OCI-LY3 (cell line): Measurements from ENCODE around the gene CPSF7.
"Not testable (repeated sequence)": the region's sequence is repeated elsewhere in the genome, so short reads cannot be mapped to it uniquely, and the experiment has no call there.

Experiments
- H2AFZ ChIP-seq: fragments of 200-600, 300-600 bp; shearing (Covaris generic); 2 replicates; pipeline ENCODE4 v1.6.0; 2014; ENCODE audit warnings: antibody characterized with exemption, low read depth, low read length
- H3K27ac ChIP-seq: fragments of 200-600, 300-600 bp; sonication (generic); 2 replicates; pipeline ENCODE4 v1.5.1; 2014; ENCODE audit warnings: mild to moderate bottlenecking, low read length, moderate library complexity, mixed read lengths
- H3K27me3 ChIP-seq: fragments of 200-600, 300-600 bp; sonication (generic); 2 replicates; pipeline ENCODE4 v1.6.1; 2014; ENCODE audit warnings: low read depth, low read length, mixed read lengths
- H3K36me3 ChIP-seq: fragments of 200-600, 300-600 bp; sonication (generic); replicated peaks from 2 replicates; pipeline ENCODE3; 2014; ENCODE audit warnings: low read depth, low read length, mixed read lengths
- H3K4me1 ChIP-seq: fragments of 300-600, 200-600 bp; sonication (generic); 2 replicates; pipeline ENCODE4 v1.6.1; 2014; ENCODE audit warnings: low read length, mixed read lengths
- H3K4me2 ChIP-seq: fragments of 200-600, 300-600 bp; sonication (generic); 2 replicates; pipeline ENCODE4 v1.6.1; 2014; ENCODE audit warnings: low read length, mixed read lengths
- H3K4me3 ChIP-seq: fragments of 300-600, 200-600 bp; sonication (generic); 2 replicates; pipeline ENCODE4 v1.5.1; 2014; ENCODE audit warnings: antibody characterized with exemption, mild to moderate bottlenecking, low read length, moderate library complexity
- H3K79me2 ChIP-seq: fragments of 300-600, 200-600 bp; shearing (Covaris generic); 2 replicates; pipeline ENCODE4 v1.6.1; 2014; ENCODE audit warnings: mild to moderate bottlenecking, low read length, mixed read lengths
- H3K9ac ChIP-seq: fragments of 300-600, 200-600 bp; shearing (Covaris generic); 2 replicates; pipeline ENCODE4 v1.6.0; 2014; ENCODE audit warnings: mild to moderate bottlenecking, low read length, moderate library complexity
- H3K9me3 ChIP-seq: fragments of 200-600, 300-600 bp; shearing (Covaris generic); 2 replicates; pipeline ENCODE4 v1.6.1; 2014; ENCODE audit warnings: low read length, mixed read lengths; ENCODE audit not compliant: insufficient read depth
- H4K20me1 ChIP-seq: fragments of 200-600, 300-600 bp; sonication (generic); 2 replicates; pipeline ENCODE4 v1.6.1; 2016; ENCODE audit warnings: low read length, mixed read lengths; ENCODE audit not compliant: insufficient read depth
- EZH2phosphoT487 ChIP-seq: fragments of 200-600 bp; shearing (Covaris generic); IDR thresholded peaks from 2 replicates; pipeline ENCODE4 v1.6.1; 2018; ENCODE audit warnings: antibody characterized with exemption, mixed run types, low read depth
- TF ChIP-seq, protein P1 (sequence below): fragments of 200-600, 300-600 bp; sonication (generic); IDR thresholded peaks from 2 replicates; pipeline ENCODE4 v1.5.1; 2014; ENCODE audit warnings: antibody characterized with exemption, low read length, low read depth

CPSF7 gene

DNA sequence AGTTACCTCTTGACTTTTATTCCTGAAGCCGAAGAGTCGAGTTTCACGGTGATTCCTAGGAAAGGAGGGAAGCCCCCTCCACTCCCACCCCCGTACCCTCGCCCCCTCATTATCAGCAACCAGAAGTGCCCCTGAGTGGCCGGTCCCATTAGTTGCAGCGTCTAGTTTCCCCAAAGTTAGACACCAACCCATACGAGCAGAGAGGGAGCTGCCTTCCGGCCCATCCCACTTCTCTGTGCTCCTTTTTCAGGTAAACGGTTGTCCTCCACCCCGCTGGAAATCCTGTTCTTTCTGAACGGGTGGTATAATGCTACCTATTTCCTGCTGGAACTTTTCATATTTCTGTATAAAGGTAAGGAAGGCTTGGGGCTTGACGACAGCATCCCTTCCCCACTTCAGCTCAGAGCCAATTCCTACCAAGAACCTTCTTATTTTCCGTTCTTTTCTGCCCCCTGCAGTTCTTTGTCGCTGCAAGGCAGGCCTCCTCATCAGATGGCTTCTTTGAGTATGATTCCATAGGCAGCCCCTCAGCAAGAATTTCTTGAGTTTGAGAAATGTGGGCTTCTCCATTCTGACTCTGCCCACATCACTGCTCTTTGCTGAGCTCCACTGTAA lies 36.7 kb downstream of the CPSF7 start:
- peak overlapping the region; percentile 84 for H3K4me2 ChIP-seq
- peak overlapping the region; percentile 93 for H3K4me3 ChIP-seq
- H4K20me1 ChIP-seq: no peaks in the 10 kb centered on the region
- no peaks in the 10 kb centered on the region; the same call in 1 of the 2 replicates for H3K9me3 ChIP-seq
- H3K4me1 ChIP-seq: peaks cover 11% of the 10 kb centered on the region; the same call in 1 of the 2 replicates
- H3K79me2 ChIP-seq: no peaks in the 10 kb centered on the region
- TF ChIP-seq, protein P1, sequence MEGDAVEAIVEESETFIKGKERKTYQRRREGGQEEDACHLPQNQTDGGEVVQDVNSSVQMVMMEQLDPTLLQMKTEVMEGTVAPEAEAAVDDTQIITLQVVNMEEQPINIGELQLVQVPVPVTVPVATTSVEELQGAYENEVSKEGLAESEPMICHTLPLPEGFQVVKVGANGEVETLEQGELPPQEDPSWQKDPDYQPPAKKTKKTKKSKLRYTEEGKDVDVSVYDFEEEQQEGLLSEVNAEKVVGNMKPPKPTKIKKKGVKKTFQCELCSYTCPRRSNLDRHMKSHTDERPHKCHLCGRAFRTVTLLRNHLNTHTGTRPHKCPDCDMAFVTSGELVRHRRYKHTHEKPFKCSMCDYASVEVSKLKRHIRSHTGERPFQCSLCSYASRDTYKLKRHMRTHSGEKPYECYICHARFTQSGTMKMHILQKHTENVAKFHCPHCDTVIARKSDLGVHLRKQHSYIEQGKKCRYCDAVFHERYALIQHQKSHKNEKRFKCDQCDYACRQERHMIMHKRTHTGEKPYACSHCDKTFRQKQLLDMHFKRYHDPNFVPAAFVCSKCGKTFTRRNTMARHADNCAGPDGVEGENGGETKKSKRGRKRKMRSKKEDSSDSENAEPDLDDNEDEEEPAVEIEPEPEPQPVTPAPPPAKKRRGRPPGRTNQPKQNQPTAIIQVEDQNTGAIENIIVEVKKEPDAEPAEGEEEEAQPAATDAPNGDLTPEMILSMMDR: peak; percentile 47
- no peak for TF ChIP-seq EZH2phosphoT487
- peak overlapping the region; percentile 89 for H3K9ac ChIP-seq
- peak overlapping the region; percentile 58 for H3K27ac ChIP-seq
- H3K27me3 ChIP-seq: no peaks in the 10 kb centered on the region
- peak overlapping the region; percentile 99 for H2AFZ ChIP-seq
- peaks cover 10% of the 10 kb centered on the region for H3K36me3 ChIP-seq

DNA sequence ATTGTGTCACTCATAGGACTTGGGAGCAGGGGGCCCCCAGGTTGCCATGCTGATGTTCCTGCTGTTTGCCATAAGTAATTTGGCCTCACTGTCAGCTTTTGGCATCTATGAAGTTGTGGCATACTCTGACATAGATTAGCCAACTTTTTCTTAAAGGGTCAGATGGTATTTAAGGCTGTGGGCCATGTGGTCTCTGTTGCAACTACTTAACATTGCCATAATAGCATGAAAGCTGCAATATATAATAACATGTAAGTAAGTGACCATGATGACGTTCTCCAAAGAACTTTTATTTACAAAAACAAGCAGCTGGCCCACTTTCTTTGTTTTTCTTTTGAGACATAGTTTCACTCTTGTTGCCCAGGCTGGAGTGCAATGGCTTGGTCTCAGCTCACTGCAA lies 39.6 kb downstream of the CPSF7 start:
- Histone ChIP-seq H3K79me2 (no peaks in the 10 kb centered on the region), H3K4me3 (no peak overlapping the region), H3K4me2 (no peak overlapping the region), H3K27ac (no peak overlapping the region), H3K27me3 (no peaks in the 10 kb centered on the region), H2AFZ (no peak overlapping the region), H3K36me3 (peaks cover 2% of the 10 kb centered on the region), H3K9me3 (no peaks in the 10 kb centered on the region; the same call in 1 of the 2 replicates), H3K9ac (no peak overlapping the region), H4K20me1 (no peaks in the 10 kb centered on the region), H3K4me1 (peaks cover 15% of the 10 kb centered on the region; the same call in 1 of the 2 replicates)
- TF ChIP-seq, protein P1: no peak

DNA sequence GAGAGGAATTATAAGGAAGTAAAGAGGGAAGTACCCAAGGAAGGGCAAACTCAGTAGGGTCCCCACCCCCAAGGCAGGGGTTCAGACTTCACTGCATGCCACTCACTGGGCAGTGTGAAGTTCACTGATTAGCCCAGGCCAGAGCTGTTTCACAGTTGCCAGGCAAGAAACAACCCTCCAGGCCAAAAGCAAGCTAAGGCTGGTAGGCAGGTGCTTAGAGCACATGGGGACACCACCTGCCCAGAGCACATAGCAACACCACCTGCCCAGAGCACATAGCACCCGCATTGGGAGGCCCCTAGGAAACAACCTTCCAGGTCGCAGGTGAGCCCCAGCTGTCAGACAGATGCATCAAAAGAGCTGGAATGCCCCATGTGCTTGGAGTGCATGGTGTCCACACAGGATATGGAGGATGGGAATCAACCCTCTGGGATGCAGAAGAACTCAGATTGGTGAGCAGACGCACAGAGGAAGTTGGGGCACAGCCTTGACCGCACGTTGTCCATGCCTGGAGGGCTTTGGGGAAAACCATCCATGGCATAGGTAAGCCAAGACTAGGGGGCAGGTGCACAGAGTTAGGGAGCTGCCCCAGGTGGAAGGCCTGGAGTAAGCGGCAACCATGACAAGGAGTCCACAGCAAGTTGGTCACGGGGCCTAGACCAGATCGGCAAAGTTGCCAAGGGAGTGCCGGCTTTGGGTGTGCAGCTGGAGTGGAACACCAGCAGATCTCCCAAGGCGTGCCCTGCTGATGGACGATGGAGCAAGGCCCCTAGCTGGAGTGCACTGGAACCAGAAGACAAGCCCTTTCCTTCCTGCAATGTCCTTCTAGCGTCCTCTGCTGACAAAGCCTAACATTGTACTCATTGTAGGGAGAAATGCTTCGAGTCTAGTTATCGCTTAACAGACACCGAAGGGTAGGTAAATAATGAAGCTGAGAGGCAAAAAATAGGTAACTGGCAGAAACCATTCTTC lies 45.2 kb downstream of the CPSF7 start:
- Histone ChIP-seq H3K27ac (no peak overlapping the region), H4K20me1 (no peaks in the 10 kb centered on the region), H2AFZ (no peak overlapping the region), H3K4me2 (no peak overlapping the region), H3K4me3 (no peak overlapping the region), H3K9ac (no peak overlapping the region), H3K27me3 (no peaks in the 10 kb centered on the region), H3K36me3 (no peaks in the 10 kb centered on the region), H3K9me3 (no peaks in the 10 kb centered on the region; the same call in 1 of the 2 replicates), H3K79me2 (no peaks in the 10 kb centered on the region), H3K4me1 (peaks cover 20% of the 10 kb centered on the region)
- TF ChIP-seq, protein P1: peak; percentile 44
- TF ChIP-seq EZH2phosphoT487: no peak

DNA sequence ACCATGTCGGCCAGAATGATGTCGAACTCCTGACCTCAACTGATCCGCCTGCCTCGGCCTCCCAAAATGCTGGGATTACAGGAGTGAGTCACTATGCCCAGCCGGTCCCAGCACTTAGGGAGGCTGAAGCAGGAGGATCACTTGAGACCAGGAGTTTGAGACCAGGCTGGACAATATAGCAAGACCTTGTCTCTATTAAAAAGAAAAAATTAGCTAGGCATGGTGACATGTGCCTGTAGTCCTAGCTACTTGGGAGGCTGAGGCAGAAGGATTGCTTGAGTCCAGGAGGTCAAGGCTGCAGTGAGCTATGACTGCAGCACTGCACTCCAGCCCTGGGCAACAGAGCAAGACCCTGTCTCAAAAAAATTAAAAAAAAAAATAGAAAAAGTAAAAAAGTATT lies 45.9 kb downstream of the CPSF7 start:
- not testable (repeated sequence) for H2AFZ ChIP-seq, H3K79me2 ChIP-seq, H3K4me2 ChIP-seq, H3K27ac ChIP-seq, H3K9ac ChIP-seq, H3K36me3 ChIP-seq, H4K20me1 ChIP-seq, H3K27me3 ChIP-seq, H3K9me3 ChIP-seq, H3K4me3 ChIP-seq
- H3K4me1 ChIP-seq: peaks cover 20% of the 10 kb centered on the region
